Measurements from ENCODE around the gene RUBCNL. TPM values are rescaled to one million over a fixed set of nuclear protein-coding genes. Genes with fewer than 3 reads are reported as not detected.
"Not testable (repeated sequence)": the region's sequence is repeated elsewhere in the genome, so short reads cannot be mapped to it uniquely, and the experiment has no call there.

Gene RUBCNL
- total and polyA plus RNA-seq, 9 donors, result 0.57 to 4.5 (median 1.5) TPM

GRCh38 chr13:46378411-46378810 is 8.6 kb downstream of the RUBCNL start:
- no peak for DNase-seq
- Histone ChIP-seq H3K9me3 (no peaks in the 10 kb centered on the region), H3K4me3 (no peak overlapping the region), H3K36me3 (no peaks in the 10 kb centered on the region), H3K27me3 (no peaks in the 10 kb centered on the region), H3K4me1 (ENCODE audit: insufficient read depth) (no peaks in the 10 kb centered on the region), H3K27ac (no peak overlapping the region)
- intact Hi-C loops (cut with DNase I), result no loop called here
- TF ChIP-seq, protein P1, sequence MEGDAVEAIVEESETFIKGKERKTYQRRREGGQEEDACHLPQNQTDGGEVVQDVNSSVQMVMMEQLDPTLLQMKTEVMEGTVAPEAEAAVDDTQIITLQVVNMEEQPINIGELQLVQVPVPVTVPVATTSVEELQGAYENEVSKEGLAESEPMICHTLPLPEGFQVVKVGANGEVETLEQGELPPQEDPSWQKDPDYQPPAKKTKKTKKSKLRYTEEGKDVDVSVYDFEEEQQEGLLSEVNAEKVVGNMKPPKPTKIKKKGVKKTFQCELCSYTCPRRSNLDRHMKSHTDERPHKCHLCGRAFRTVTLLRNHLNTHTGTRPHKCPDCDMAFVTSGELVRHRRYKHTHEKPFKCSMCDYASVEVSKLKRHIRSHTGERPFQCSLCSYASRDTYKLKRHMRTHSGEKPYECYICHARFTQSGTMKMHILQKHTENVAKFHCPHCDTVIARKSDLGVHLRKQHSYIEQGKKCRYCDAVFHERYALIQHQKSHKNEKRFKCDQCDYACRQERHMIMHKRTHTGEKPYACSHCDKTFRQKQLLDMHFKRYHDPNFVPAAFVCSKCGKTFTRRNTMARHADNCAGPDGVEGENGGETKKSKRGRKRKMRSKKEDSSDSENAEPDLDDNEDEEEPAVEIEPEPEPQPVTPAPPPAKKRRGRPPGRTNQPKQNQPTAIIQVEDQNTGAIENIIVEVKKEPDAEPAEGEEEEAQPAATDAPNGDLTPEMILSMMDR (IDR thresholded peaks at IDR 0.05), result no peak
- TF ChIP-seq EP300 (IDR thresholded peaks at IDR 0.05) (no peak), POLR2A (IDR thresholded peaks at IDR 0.05) (no peak)
- WGBS, 3 donors, result 90 to 91% (median 90%) methylated on average over 2 of the region's 2 CpGs

- no peaks in the 10 kb centered on the region for H3K27me3 ChIP-seq
- WGBS, 3 donors, result 82 to 89% (median 83%) methylated on average over 4 of the region's 4 CpGs
- no peaks in the 10 kb centered on the region for H3K9me3 ChIP-seq
- H3K27ac ChIP-seq, result no peak overlapping the region
- intact Hi-C loops (cut with DNase I), result no loop called here
- TF ChIP-seq, protein P1 (IDR thresholded peaks at IDR 0.05), result no peak
- TF ChIP-seq POLR2A (IDR thresholded peaks at IDR 0.05) (no peak), EP300 (IDR thresholded peaks at IDR 0.05) (no peak)
- no peak overlapping the region for H3K4me3 ChIP-seq
- no peaks in the 10 kb centered on the region for H3K36me3 ChIP-seq
- no peak for DNase-seq
- no peaks in the 10 kb centered on the region for H3K4me1 ChIP-seq (ENCODE audit: insufficient read depth)
Measured at GRCh38 chr13:46377554-46377953, 9.5 kb downstream of the RUBCNL start.

DNA sequence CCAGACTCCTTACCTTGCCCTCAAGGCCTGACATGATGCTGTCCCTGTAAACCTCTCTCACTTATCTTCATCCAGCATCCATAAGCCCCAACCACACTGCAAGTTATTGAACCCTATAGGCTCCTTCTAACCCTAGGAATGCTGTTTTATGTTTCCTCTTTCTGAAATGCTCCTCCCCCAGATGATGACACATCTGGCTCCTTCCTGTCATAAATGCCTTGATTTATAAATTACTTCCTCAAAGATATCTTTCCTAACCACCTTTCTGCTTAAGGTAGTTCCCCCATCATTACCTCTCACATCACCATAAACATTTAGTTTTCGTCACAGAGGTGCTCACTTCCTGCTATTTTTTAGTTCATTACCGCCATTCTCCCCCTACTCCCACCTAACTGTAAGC is 12.3 kb downstream of the RUBCNL start:
- Histone ChIP-seq H3K4me1 (ENCODE audit: insufficient read depth) (no peaks in the 10 kb centered on the region), H3K4me3 (no peak overlapping the region), H3K27me3 (no peaks in the 10 kb centered on the region), H3K9me3 (no peaks in the 10 kb centered on the region), H3K27ac (no peak overlapping the region), H3K36me3 (no peaks in the 10 kb centered on the region)
- intact Hi-C loops (cut with DNase I), result no loop called here
- 74 to 92% (median 82%) methylated on average over 2 of the region's 2 CpGs for WGBS, 3 donors
- DNase-seq, result no peak
- TF ChIP-seq, protein P1 (IDR thresholded peaks at IDR 0.05), result no peak
- no peak for TF ChIP-seq EP300 (IDR thresholded peaks at IDR 0.05)
- no peak for TF ChIP-seq POLR2A (IDR thresholded peaks at IDR 0.05)

DNA sequence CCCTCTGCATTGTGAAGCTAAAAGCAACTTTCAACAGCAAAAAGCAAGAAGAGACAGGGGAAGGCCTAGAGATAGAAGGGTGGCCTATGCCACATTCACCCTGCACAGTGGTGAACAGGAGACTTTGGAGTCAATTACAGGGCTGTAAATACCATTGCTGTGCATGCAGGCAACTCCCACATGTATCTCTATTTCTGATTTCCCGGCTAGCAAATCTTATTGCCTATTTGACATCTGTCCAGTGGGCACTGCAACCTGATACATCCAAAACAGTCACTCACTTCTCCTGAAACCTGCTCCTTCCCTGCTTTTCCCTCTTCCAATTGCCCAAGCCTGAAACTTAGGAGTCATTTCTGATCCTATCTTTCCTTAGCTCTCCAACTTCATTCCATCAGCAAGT is 13.4 kb downstream of the RUBCNL start:
- DNase-seq, result no peak
- Histone ChIP-seq H3K4me1 (ENCODE audit: insufficient read depth) (peaks cover 5% of the 10 kb centered on the region), H3K27ac (no peak overlapping the region), H3K27me3 (no peaks in the 10 kb centered on the region), H3K9me3 (no peaks in the 10 kb centered on the region), H3K4me3 (no peak overlapping the region), H3K36me3 (no peaks in the 10 kb centered on the region)
- intact Hi-C loops (cut with DNase I), result no loop called here
- TF ChIP-seq POLR2A (IDR thresholded peaks at IDR 0.05) (no peak), EP300 (IDR thresholded peaks at IDR 0.05) (no peak)
- TF ChIP-seq, protein P1 (IDR thresholded peaks at IDR 0.05), result no peak
- WGBS, 3 donors, result 8 to 48% (median 20%) methylated on average over 1 of the region's 1 CpG

- 92 to 95% (median 94%) methylated on average over 8 of the region's 8 CpGs for WGBS, 3 donors
- intact Hi-C loops (cut with DNase I); H3K27me3 ChIP-seq; H3K4me3 ChIP-seq; H3K9me3 ChIP-seq; H3K36me3 ChIP-seq; DNase-seq; H3K4me1 ChIP-seq (ENCODE audit: insufficient read depth); H3K27ac ChIP-seq: not testable (repeated sequence)
Measured at GRCh38 chr13:46372938-46373337, 14.1 kb downstream of the RUBCNL start.

Data from ovary (tissue), 9 donors.